ENCODE results near the gene STRN.

The STRN gene

DNA sequence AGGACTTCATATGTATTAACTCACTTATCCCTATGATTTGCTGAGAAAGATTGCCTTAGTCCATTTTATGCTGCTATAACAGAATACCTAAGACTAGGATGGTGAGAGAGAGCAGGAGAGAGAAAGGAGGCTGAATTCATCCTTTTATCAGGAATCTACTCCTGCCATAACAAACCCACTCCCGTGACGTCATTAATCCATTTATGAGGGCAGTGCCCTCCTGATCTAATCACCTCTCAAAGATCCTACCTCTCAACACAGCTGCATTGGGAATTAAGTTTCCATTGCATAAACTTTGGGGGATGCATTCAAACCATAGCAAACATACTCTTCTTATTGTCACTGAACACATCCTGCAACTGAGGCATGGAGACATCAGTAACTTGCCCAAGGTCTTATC is 147.8 kb downstream of the STRN start:
- H3K27ac Mint-ChIP-seq = no peak overlapping the region
- H3K27me3 Mint-ChIP-seq (ENCODE audit: low read depth) = peaks cover 11% of the 10 kb centered on the region
- no peaks in the 10 kb centered on the region for H3K9me3 Mint-ChIP-seq
- no peaks in the 10 kb centered on the region for H3K36me3 Mint-ChIP-seq (ENCODE audit: low read depth)
- TF ChIP-seq, protein P1, sequence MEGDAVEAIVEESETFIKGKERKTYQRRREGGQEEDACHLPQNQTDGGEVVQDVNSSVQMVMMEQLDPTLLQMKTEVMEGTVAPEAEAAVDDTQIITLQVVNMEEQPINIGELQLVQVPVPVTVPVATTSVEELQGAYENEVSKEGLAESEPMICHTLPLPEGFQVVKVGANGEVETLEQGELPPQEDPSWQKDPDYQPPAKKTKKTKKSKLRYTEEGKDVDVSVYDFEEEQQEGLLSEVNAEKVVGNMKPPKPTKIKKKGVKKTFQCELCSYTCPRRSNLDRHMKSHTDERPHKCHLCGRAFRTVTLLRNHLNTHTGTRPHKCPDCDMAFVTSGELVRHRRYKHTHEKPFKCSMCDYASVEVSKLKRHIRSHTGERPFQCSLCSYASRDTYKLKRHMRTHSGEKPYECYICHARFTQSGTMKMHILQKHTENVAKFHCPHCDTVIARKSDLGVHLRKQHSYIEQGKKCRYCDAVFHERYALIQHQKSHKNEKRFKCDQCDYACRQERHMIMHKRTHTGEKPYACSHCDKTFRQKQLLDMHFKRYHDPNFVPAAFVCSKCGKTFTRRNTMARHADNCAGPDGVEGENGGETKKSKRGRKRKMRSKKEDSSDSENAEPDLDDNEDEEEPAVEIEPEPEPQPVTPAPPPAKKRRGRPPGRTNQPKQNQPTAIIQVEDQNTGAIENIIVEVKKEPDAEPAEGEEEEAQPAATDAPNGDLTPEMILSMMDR (IDR thresholded peaks at IDR 0.05; ENCODE audit: unreplicated experiment in 3 of 3) = no peak
- no peaks in the 10 kb centered on the region for H3K4me1 Mint-ChIP-seq
- H3K4me3 Mint-ChIP-seq = no peak overlapping the region

DNA sequence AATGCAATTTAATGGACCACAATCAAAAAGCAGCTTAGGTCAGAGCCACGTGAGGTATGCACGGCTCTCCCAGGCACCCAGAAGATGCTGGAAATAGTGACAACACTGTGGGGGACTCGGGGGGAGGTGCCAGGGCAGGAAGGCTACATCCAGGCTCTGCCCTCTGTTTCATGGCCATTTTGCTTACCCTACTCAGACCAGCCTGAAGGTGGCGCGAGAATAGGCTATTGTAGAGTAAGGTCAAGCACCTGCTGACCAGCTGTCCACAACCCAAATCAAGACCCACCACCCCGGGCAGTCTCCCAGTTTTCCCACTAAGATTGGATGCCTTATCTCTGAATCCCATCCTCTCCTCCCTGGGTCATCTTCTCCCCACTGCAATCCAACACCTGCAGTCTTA is 154.1 kb downstream of the STRN start:
- no peaks in the 10 kb centered on the region for H3K36me3 Mint-ChIP-seq (ENCODE audit: low read depth)

DNA sequence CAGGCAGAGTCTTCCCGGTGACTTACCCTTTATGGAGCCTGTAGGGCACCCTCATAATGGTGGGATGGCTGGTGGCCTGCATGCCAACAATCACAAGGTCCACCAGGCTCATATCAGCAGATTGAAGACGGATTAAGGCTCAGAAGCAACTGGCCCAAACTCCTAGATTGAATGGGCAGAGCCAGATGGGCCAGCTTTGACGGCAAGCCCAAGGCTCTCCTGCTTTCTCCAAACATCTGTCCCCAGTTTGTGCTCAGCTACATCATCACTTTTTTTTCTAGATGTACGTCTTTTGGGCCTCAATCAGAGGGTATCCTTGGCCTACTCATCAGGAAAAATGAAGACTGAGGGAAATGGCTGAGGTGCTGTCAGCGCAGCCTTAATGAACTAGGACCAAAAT is 155.3 kb downstream of the STRN start:
- H3K9me3 Mint-ChIP-seq = no peaks in the 10 kb centered on the region
- no peak overlapping the region for H3K27ac Mint-ChIP-seq
- TF ChIP-seq, protein P1 (IDR thresholded peaks at IDR 0.05; ENCODE audit: unreplicated experiment in 3 of 3) = no peak
- H3K27me3 Mint-ChIP-seq (ENCODE audit: low read depth) = no peaks in the 10 kb centered on the region
- H3K36me3 Mint-ChIP-seq (ENCODE audit: low read depth) = no peaks in the 10 kb centered on the region
- no peaks in the 10 kb centered on the region for H3K4me1 Mint-ChIP-seq
- no peak overlapping the region for H3K4me3 Mint-ChIP-seq

More for the DNA sequence above, 154.1 kb downstream of the STRN start:
- Mint-ChIP-seq H3K9me3 (no peaks in the 10 kb centered on the region), H3K4me3 (no peak overlapping the region), H3K27me3 (ENCODE audit: low read depth) (peaks cover 3% of the 10 kb centered on the region), H3K4me1 (no peaks in the 10 kb centered on the region), H3K27ac (no peak overlapping the region)
- TF ChIP-seq, protein P1 (IDR thresholded peaks at IDR 0.05; ENCODE audit: unreplicated experiment in 3 of 3) = no peak

DNA sequence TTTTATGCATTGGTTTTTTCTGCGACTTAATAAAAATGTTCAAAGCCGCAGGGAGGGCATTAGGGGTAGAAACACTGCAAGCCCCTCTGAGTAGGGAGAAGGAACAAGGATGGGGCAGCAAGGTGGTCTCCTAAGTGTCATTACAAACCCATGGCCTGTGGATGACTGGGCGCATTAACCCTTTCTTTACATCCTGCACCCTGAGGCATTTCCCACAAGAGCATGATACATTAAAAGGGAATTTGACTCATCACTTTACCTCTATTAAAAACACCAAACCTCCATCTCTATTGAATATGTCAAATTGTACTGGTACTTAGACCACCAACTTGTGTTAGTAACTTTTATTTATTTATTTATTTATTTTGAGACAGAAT is 157.3 kb downstream of the STRN start:
- H3K4me3 Mint-ChIP-seq = no peak overlapping the region
- H3K4me1 Mint-ChIP-seq = no peaks in the 10 kb centered on the region
- no peaks in the 10 kb centered on the region for H3K27me3 Mint-ChIP-seq (ENCODE audit: low read depth)
- no peaks in the 10 kb centered on the region for H3K36me3 Mint-ChIP-seq (ENCODE audit: low read depth)
- TF ChIP-seq, protein P1 (IDR thresholded peaks at IDR 0.05; ENCODE audit: unreplicated experiment in 3 of 3) = no peak
- no peaks in the 10 kb centered on the region for H3K9me3 Mint-ChIP-seq
- H3K27ac Mint-ChIP-seq = no peak overlapping the region

DNA sequence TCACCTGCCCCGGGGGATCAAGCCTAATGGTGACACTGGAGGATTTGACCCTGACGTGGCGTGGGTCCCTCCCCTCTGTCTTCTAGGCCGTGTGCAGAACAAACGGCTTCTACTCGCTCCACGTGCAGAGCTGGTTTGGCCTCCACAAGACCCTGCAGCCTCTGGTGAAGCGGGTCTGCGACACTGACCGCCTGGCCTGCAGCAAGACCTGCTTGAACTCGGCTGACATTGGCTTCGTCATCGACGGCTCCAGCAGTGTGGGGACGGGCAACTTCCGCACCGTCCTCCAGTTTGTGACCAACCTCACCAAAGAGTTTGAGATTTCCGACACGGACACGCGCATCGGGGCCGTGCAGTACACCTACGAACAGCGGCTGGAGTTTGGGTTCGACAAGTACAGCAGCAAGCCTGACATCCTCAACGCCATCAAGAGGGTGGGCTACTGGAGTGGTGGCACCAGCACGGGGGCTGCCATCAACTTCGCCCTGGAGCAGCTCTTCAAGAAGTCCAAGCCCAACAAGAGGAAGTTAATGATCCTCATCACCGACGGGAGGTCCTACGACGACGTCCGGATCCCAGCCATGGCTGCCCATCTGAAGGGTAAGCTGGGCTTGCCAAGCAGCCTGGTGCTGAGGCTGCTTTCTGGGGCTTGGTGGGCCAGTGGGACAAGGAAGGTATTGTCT is 157.8 kb downstream of the STRN start:
- H3K36me3 Mint-ChIP-seq (ENCODE audit: low read depth) = no peaks in the 10 kb centered on the region
- H3K4me3 Mint-ChIP-seq = no peak overlapping the region
- TF ChIP-seq, protein P1 (IDR thresholded peaks at IDR 0.05; ENCODE audit: unreplicated experiment in 3 of 3) = no peak
- no peaks in the 10 kb centered on the region for H3K9me3 Mint-ChIP-seq
- H3K27ac Mint-ChIP-seq = no peak overlapping the region
- H3K4me1 Mint-ChIP-seq = no peaks in the 10 kb centered on the region
- H3K27me3 Mint-ChIP-seq (ENCODE audit: low read depth) = no peaks in the 10 kb centered on the region

DNA sequence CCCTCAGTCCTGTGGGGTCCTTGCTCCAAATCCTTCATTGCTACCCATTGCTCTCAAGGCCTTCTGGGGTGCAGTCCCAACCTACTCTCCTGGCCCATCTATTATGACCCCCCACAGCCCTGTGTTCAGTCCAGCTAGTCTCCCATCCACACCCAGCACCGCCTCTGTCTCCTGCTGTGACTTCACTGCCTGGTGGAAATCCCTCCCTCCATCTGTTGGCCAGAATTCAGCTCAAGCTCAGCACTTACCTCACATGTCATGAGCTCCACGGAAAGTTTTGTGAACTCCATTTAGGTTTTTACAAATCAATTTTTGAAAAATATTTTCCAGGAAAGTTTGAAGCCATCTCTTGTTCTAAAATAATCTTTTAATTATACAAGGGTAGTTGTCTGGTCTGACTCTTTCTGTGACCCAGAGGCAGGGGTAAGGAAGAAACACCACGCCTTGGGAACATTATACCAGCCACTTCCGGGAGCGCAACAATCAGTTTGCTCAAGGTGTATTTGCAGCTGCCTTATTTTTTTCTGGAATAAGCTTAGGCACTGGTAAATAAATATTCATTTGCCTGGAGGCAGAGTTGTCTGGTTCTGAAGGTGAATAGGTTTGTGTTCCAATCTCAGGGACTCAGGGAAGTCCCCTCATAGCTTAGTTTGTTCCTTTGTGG is 159.0 kb downstream of the STRN start:
- no peaks in the 10 kb centered on the region for H3K4me1 Mint-ChIP-seq
- no peaks in the 10 kb centered on the region for H3K9me3 Mint-ChIP-seq
- no peak overlapping the region for H3K4me3 Mint-ChIP-seq
- no peaks in the 10 kb centered on the region for H3K36me3 Mint-ChIP-seq (ENCODE audit: low read depth)
- H3K27ac Mint-ChIP-seq = no peak overlapping the region
- H3K27me3 Mint-ChIP-seq (ENCODE audit: low read depth) = peaks cover 3% of the 10 kb centered on the region
- TF ChIP-seq, protein P1 (IDR thresholded peaks at IDR 0.05; ENCODE audit: unreplicated experiment in 3 of 3) = no peak
